ENCODE measurements around the gene HCLS1.
"Not testable (repeated sequence)": the region's sequence is repeated elsewhere in the genome, so short reads cannot be mapped to it uniquely, and the experiment has no call there.

Gene HCLS1

DNA sequence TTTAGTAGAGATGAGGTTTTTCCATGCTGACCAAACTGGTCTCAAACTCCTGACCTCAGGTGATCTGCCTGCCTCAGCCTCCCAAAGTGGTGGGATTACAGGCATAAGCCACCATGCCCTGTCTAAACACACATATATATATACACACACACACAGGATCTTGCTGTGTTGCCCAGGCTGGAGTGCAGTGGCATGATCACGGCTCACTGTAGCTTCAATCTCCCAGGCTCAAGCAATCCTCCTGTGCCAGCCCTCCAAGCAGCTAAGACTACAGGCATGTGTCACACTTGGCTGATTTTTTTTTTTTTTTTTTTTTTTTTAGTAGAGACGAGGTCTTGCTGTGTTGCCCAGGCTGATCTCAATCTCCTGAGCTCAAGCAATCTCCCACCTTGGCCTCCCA is 60.8 kb downstream of the HCLS1 start:
- in situ Hi-C loops (cut with MboI; ENCODE audit: low sequenced_read_pairs), result not testable (repeated sequence)

- in situ Hi-C loops (cut with MboI; ENCODE audit: low sequenced_read_pairs), result no loop called here
Observed at GRCh38 chr3:121598564-121598963, 62.1 kb downstream of the HCLS1 start.

DNA sequence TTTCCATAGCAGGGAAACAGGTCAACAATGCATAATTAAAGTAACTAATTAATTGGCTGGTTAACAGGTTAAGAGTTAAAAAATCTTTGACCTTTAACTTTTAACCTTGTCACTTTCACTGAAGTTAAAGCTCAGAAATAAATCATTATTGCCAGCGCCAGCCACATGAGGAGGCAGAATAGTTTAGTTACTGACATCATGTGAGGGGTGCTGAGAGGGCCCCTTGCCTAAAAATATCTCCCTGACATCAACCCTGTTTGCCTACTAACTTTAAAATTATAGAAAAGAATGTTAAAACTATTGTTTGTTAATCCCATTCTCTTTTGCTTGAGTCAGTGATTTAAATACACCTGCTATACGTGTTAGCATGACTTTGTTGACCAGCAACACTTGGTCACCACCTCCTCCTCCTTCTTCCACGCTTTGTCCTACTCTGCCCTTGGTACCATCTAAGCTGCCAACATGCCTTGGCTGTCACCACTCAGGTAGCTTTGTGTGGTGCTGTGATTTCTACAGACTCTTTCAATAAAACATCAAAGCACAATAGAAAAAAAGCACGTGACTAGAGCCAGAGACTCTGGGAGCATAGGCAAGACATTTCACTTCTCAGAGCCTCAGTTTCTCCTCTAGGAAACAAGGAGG is 64.8 kb downstream of the HCLS1 start:
- in situ Hi-C loops (cut with MboI; ENCODE audit: low sequenced_read_pairs), result no loop called here

DNA sequence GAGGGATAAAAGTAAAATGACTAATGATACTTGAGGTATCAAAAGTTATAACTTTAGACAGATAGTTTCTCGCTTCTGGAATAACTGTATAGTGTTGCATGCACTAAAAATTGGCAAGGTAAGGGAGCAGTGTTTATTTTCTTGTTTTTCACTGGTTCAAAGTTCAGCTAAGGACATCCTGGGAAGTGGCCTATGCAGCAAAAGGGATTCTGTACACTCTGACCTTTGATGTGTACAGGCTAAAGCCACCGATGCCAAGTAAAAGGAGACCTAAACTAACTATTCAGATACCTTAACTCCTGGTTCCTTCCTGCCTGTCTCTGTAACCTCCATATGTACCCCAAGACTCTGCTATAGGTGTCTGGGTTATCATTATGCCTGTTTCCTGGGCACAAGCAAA is 65.9 kb downstream of the HCLS1 start:
- in situ Hi-C loops (cut with MboI; ENCODE audit: low sequenced_read_pairs), result no loop called here

- in situ Hi-C loops (cut with MboI; ENCODE audit: low sequenced_read_pairs), result not testable (repeated sequence)
Observed at GRCh38 chr3:121593806-121594205, 66.9 kb downstream of the HCLS1 start.

DNA sequence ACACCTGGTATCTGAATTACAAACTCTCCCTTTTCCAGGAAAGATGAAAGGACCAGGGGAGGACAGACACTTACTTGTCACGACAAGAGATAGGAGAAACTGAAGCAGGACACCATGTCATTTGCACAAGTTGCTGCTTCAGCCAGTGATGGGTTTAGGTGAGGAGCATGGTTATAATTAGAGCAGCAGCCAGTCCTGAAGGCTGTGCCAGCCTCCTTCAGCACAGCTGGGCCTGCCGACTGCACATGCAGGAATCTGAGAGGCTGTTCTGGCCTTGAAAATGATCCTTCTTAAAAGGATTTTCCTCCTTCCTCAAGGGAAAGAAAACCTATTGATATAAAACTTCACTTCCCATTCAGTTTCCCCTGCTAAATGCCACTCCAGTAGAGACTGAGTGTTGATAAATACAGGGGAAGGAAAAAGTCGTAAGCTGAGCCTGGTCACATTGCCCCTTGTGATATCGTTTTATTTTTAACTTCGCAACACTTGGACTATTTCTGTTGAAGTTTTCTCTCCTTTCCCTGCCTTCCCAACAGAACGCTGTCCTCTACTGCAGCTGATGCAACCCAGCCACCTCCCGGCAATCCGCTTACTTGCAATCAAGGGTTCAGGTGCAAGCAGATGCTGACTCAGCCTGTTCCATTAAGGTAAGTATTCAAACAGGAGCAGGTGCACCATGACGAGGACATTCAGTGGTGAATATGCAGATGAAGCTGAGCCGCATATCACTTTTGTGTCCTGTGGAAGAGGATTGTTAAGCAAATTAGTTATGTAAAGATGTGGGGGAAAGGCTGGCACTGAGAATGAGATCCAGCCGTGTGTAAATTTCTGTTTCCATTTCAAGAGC is 67.6 kb downstream of the HCLS1 start, which contains the start of gene FBXO40:
TSS of gene FBXO40 (plus strand) at position 524 of the 847 bp plus-strand sequence. CDS start 27,197 bp downstream, outside the sequence.
- in situ Hi-C loops (cut with MboI; ENCODE audit: low sequenced_read_pairs), result no loop called here

DNA sequence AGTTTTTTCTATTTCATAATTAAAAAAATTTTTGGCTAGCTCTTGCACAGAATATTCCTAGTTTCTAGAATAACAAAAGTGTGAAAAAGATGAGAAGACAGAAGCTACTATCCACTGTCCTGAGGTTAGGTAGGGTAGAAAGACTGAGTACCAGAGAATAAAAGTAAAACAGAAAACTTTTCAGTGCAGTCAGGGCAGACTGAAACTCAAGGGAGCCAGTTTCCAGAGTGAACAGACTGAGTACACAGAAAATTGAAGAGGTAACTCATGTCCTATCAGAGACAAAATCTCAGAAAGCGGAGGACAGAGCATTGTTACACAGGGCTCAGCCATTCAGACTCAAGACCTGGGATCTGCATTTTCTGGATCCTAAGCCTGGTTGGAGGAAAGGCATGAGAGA is 76.3 kb downstream of the HCLS1 start:
- in situ Hi-C loops (cut with MboI; ENCODE audit: low sequenced_read_pairs), result no loop called here

- in situ Hi-C loops (cut with MboI; ENCODE audit: low sequenced_read_pairs), result no loop called here
Observed at GRCh38 chr3:121581691-121582090, 79.0 kb downstream of the HCLS1 start.

Measured in hTERT RPE-1 (cell line).